GDM1 (cell line): ENCODE results near the gene LAMA5.

ENCODE experiments used
- DNase-seq: peaks from one replicate; lab custom pipeline; 2025; lab: John Stamatoyannopoulos, UW

LAMA5 gene

DNA sequence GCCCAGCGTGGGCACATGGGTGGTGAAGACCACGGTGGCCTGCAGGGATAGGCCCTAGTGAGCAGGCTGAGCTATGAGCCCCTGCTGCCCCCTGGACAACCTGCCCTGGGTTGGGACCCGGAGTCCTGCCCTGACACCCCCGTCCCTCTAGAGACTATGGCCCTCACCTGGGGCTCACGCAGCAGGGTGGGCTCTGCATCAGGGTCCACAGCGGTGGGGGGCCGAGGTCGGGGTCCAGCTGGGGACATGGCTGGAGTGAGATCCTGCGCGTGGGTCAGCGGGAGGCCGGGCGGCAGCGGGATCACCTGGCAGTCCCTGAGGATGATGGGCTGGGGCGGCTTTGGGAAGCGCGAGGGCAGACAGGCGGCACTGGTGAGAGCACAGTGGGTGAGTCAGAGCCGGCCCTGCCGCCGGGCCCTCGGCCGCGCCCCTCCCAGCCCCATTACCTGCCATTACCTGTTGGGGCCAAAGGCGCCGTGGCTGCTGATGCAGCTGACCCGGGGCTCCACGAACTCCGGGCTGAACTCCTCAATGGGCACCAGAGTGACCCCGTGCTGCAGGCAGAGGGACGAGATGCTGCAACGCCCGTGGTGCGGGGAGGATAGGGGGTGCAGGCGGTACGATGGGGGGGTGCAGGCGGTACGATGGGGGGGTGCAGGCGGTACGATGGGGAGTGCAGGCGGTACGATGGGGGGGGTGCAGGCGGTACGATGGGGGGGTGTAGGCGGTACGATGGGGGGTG is 36.4 kb downstream of the LAMA5 start:
- DNase-seq = no peak

DNA sequence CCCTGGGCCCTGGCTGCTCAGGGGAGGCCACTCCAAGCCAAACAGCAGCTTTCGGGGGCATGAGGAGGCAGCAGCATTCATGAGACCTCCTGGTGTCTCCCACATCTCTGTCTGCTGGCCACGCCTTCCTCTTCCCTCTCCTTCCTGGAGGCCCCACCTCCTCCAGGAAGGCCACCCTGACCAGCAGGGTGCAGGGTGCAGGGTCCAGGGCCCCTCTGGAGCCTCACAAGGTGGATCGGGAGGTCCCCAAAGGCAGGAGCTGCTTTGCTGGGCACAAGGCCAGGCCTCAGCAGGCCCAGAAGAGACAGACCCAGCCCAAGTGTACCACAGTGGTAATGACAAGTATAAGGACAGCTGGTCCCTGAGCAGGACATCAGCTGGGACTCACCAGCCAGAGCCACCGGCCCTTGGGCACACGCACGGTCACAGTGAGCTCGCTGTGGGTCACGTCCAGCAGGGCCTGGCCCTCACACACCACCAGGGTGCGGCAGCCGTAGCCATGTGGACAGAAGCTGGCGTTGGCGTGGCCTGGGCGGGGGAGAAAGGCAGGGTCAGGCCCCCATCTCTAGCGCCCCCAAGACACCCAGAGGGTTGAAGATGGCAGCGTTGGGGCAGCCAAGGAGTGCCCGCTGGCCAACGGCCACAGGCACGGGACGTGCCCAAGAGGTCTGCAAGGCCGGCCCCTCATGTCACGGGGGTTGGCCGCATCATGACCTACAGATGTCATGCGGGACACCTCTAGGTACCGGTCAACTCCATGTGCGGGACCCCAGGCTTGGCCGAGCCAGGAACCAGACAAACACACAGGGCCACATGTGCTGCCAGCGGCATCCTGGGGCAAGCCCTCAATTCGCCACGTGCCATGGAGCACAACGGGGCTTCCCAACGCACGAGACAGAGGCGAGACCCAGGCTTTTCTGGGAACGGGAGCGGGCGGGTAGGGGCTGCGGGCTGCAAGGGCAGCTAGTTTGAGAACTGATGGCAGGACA is 37.4 kb downstream of the LAMA5 start:
- no peak for DNase-seq

DNA sequence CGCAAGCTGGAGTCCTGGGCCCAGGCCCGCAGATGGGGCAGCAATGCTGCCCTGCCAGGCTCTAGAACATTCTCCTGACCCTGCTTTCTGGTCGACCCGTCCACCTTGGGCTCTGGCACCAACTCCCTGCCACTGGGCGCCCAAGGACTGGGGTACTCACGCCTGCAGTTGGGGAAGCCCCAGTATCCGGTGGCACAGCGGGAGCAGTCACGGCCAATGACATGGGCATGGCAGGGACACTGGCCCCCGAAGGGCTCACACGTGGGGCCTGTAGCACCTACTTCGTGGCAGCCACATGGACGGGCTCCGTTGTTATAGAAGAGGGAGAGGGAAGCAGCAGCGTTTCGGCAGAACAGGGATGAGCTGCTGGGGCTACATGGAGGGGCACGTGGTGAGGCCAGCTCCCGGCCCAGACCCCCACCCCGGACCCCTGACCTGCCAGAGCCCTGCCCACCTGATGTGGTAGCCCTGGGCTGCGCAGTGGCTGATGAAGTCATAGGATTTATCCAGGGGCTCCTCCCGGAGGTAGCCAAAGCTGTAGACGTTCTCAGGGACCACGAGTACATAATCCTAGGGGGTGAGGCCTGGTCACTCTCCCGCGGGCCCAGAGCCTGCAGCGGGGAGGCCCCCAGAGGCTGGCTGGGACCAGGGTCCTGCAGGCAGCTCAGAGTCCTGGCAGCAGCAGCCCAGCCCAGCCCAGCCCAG is 38.3 kb downstream of the LAMA5 start:
- no peak for DNase-seq

DNA sequence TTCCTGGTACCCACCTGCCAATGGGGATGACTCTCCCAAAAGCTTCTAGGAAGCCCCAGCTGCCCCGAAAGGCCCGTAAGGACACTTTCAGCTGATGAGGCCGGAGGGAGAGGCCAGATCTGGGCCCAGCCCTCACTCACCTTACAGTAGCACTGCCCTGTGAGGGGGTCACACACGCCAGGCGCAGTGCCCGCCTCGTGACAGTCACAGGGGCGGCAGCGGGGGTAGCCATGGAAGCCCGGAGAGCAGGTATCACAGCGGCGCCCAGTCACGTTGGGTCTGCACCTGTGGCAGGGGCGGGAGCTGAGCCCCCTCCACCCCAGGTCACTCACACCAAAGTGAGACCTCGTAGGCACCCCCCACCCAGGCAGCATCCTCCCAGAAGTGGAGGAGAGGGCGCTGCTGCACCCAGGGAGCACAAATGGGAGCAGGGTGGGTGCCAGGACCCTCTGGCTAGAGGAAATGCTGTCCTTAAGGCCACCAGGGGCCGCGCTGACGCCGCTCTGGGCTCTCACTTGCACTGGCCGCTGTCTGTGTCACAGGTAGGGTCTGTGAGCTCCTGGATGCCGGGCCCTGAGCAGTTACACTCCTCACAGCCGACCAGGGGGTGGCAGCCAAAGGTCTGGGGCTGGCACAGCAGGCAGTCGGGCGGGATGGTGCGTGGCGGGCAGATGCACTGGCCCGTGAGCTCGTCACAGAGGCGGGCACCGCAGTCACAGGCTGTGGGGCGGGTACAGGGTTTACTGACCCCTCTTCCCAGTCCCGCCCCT is 39.2 kb downstream of the LAMA5 start:
- DNase-seq = no peak

DNA sequence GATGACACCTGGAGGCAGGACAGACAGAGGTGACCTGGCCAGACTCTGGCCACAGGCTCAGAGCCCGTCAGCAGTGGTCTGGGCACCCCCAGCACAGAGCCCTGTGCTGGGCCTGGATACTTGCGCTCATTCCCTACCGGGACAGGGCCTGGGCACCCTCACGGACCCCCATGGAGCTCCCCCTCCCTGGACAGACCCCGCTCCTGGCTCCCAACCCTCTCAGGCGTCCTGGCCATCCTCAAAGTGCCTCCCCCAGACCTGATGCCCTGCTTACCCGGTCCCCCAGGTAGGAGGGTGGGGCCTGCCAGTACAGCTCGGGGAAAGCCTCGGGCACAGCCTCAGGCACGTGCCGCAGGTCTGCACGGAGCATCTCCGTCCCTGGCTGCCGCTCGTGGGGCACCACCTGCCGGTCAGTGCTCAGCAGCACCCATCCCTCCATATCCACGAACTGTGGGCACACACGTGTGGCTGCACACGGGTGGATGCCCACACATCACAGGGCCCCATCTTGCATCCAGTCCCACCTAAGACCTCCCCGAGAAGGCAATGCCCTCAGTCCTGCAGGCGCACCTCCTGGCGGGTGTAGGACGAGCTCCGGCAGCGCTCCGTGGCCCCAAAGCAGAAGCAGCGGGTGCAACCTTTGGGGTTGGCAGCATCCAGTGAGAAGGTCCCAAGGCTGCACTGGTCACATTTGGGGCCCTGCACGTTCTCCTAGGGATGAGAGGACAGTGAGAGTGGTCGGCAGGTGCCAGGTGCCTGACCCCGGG is 40.0 kb downstream of the LAMA5 start:
- no peak for DNase-seq

DNA sequence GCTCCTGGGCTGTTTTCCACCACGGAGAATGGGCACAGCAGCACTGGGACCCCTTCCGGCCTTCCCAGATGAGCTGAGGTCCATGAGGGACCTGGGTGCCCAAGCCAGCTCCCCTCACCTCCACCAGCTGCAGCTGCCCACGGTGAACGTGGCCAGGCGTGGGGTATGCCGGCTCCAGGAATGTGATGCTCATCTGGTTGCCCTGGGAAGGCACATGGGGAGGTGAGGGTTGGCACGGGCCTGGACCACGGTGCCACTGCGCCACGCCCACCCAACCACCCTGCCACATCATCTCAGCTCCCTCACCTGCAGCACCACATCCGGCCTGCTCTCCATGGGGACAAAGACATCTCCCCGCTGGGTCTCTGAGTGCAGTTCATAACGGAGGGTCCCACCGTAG is 40.6 kb downstream of the LAMA5 start:
- no peak for DNase-seq

DNA sequence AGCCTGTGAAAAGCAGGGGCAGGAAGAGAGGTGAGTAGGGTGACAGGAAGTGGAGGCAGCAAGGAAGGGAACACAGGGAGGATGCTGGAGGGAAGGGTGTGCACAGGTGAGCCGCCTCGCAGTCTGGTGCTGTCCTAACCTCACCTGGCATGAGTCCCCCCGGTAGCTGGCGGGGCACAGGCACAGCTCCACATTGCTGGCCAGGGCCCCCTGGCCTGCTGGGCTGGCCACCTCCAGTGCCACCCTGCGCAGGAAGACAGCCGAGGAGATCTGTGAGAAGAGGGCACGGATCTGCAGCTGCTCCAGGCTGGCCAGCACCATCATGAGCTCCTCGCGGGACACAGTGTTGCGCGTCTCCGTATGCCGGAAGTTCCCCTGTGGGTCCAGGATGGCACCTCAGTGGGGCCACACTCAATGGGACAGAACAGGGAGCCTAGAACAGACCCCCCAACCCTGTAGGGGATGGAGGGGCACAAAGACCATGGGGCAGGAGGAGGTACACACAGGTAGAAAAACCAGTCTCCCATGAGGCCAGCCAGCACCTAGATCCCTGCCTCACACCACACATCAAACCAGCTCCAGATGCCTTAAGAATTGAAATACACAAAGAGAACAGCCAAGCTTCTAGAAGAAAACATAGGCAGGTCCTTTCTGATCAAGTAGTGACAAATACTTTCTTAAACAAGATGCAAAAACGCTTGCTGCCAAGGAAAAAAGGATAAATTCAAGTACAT is 41.8 kb downstream of the LAMA5 start:
- DNase-seq = no peak

DNA sequence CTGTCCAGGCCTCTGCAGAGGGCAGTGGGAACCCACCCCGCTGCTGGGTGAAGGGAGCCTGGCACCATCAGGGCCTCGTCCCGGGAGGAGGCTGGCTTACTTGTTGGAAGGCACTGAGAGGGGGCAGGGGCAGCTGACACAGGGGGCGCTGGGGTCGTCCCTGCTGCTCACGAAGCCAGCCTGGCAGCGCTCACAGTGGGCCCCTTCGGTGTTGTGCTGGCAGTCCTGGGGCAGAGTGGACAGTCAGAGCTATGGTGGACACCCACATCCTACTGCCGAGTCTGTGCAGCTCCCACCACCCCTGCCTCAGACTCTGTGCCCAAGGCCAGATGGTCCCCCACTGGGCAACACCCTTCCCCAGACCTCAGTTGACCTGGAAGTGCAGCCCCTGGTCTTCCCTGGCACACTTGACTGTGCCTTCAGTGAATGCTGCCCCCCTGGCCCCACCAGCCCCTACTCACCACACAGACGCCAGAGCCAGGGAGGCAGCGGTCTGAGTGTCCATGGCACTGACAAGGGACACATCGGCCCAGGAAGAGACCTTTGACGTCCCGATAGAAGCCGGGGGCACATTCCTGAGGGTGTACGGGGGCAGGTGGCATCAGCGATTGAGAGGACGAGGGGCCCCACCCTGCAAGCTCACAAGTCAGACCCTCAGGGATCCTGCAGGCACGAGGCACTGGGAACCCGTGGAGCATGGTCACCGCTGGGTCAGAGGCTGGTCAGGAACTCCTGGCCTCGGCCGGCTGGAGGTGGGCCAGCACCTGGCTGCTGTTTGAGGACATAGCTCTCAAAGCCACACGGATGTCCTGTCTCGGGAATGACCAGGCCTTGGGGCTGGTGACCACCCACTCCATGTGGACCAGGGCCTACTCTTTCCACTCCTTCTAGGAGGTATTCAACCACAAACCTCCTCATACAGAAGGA is 42.9 kb downstream of the LAMA5 start:
- no peak for DNase-seq

DNA sequence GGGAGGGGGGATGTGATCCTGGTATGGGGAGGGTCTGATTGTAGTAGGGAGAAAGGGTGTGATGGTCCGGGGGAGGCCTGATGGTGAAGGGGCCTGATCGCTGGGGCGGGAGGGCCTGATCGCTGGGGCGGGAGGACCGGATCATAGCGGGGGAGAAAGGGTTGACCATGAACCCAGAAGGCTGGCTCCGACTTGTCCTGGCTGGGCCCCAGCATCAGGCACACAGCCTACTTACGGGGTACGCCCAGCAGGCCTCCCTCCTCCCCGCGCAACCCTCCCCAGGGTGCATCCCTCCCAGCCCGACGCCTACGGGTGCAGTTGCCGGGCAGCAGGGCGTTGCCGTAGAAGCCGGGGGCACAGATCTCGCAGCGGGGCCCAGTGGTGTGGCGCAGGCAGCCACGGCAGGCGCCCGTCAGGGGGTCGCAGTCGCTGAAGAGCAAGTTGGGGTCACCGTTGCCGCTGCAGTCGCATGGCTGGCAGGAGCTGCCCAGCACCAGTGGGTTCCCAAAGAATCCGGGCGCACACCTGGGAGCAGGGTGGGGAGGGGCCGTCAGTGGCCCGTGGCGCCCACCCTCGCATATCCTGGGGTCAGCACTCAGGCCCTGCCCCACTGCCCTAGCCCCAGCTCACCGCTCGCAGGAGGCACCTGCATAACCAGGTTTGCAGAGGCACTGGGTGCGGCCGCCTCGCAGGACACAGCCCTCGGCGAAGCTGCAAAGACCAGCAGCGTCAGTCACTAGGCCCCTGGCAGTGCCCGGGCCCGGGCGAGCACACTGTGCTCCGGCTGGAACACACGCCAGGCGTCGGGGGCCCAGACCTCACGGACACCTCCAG is 43.7 kb downstream of the LAMA5 start:
- DNase-seq = no peak

DNA sequence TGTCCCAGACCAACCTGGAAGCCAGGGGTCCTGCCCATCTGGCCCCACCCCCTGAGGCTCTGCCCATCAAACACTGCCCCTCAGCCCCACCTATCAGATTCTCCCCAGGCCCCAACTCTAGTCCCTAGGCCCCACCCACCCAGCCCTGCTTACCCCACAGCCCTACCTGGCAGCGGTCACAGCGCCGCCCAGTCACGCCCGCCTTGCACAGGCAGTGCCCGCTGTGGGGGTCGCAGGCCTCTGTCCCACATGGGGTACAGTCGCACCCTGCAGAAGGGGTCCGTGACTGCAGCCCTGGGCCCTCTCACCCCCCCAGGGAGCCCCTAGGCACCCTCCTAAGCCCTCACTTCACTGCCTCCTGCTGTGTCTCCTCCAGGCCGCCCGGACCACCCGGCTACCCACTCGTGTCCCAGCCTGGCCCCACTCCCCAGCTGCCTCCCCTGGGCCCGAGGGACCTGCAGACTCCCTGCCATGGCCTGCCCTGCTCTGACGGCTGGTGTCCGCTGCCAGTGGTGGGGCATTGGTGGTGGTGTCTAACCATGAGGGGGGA is 44.5 kb downstream of the LAMA5 start:
- no peak for DNase-seq

DNA sequence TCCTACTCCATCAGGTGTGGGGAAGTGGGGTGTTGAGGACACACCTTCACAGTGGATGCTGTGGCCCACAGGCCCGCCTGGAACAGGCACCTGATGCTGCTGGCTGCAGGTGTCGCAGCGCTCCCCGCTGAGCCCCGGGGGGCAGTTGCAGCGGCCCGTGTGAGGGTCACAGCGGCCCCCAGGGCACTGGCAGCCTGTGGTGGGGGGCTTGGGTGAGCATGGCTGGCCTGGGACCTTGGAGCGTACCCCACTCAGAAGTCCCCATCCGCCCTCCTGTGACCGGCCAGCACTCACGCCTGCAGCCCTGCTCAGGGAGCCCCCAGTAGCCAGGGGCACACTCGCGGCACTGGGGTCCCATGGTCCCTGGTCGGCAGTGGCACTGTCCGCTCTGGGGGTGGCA is 45.1 kb downstream of the LAMA5 start:
- DNase-seq = no peak

DNA sequence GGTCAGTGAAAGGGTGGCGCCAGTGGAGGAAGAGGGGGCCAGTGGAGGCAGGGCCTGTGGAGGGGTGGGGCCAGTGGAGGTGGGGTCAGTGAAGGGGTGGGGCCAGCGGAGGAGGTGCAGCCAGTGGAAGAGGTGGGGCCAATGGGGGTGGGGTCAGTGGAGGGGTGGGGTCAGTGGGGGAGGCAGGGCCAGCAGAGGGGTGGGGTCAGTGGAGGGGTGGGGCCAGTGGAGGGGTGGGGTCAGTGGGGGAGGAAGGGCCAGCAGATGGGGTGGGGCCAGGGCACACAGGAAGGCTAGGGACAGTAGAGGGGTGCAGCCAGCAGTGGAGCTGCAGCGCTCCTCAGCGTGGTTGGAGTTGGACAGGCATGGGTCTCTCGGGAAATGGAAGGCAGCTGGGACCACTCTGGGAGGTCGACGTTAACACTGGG is 45.6 kb downstream of the LAMA5 start:
- DNase-seq = no peak

DNA sequence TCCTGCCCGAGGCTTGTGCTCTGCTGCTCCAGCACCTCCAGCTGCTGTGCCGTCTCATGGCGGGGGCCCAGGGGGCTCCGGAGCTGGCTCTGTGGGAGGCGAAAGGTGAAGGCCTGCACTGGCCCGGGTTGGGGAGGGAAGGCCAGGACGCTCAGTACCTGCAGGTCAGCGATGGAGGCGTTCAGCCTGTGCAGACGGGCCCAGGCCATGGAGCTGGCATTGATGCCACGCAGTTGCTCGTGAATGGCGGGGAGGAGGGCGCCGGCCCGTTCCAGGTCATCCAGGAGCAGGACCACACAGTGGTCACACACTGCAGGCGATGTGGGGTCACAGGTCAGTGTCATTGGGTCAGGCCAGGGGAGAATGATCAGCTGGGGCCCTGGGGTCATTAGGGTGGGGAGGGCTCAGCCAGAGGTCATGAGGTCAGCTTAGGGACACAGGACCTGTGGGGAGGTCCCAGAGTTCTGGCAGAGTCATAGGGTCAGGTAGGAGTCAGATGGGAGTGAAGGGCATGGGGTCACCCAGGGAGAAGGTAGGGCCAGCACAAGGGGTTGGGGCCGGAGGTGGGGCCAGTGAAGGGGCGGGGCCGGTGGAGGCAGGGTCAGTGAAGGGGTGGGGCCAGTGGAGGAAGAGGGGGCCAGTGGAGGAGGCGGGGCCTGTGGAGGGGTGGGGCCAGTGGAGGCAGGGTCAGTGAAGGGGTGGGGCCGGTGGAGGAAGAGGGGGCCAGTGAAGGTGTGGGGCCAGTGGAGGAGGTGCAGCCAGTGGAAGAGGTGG is 46.3 kb downstream of the LAMA5 start:
- no peak for DNase-seq

DNA sequence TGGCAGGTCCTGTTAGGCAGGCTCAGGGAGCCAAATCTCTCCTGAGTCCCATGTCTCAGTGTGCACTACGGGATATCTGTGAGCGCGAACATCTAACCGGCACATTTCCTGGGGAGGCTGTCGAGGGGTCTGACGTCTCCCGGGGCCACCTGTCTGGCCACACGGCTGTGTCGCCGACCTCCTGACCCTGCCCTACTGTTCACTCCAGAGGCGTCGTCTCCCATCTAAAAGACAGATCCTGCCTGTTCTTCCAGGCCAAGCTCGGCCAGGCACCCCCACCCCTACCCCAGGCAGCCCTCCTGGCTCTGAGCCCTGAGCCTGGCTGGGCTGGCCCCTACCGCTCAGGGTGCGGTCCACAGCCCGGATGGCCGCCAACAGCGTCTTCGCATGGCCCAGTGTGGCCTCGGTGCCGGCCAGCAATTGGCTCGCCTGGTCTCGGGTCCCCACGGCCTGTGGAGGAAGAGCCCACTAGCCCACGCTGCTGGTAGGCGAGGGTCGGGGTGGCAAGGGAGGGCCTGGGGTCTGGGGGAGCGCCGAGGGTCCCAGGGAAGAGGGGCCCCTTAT is 47.7 kb downstream of the LAMA5 start:
- DNase-seq = no peak

DNA sequence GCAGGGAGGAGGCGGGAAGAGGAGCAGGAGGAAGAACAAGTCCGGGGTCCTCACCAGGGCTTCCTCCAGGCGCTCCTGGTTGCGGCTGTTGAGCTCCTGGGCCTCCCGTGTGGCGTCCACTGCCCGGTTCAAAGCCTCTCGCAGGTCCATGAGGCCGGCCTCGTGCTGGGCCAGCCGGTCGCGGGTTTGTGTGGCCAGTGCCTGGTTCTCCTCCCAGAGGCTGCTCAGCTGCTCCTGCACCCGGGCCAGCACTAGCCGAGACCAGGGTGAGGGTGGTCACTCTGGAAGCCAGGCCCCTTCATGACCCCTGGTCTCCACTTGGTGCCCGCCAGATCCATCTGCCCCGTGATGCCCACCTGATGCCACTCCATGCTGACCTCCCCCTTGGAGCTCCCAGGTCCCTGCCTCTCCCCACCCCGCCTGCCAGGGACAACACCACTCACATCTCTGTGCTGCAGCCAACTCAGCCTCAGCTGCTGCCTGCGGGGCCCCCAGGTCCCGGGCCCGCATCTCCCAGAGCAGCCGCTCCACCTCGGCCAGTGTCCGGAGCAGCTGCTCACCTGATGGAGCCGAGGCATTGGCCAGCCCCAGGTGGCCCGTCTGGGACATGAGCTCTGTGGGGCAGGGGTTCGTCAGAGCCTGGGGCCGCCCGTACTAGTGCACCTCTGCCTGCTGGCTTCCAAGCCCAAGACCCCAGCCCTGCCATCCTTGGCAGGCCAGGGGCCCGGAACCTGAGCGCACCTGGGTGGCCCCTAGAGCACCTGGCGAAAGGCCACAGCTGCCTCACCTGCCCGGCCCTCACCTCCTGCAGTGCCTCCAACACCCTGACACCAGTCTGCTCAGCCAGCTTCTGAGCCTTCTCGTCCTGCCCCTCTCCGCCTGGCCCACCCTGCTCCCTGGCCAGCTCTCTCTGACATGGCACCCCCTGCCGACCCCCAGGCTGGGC is 48.4 kb downstream of the LAMA5 start:
- DNase-seq = no peak
